ENCODE measurements around the gene HIF1A. TPM values are rescaled to one million over a fixed set of nuclear protein-coding genes. Genes with fewer than 3 reads are reported as not detected.

HIF1A gene
- total and polyA plus RNA-seq, 2 of the 8 experiments (the other 6 are each of a cell fraction or from before 2014, with no cell fraction given), result 54.8 to 175 TPM

- ChIA-PET POLR2A (ENCODE audit: partially characterized antibody) (interaction anchor here (0.9 to 1.9 kb wide), 4 partner anchors 9 to 219 kb away, joined by 3 to 8 read pairs (median 3); partner anchors contain the start of gene HIF1A), CTCF (ENCODE audit: partially characterized antibody) (interaction anchor here (0.9 to 3.6 kb wide), 7 partner anchors 10 to 259 kb away, joined by 3 to 14 read pairs (median 4); no protein-coding TSS in a partner anchor)
- no peak overlapping the region for H4K8ac ChIP-seq (ENCODE audit: extremely low read depth, insufficient read depth, low read length)
- H2BK15ac ChIP-seq (ENCODE audit: low read length), result no peak overlapping the region
- H3K14ac ChIP-seq (ENCODE audit: insufficient read length), result no peak overlapping the region
- no peak overlapping the region for H3K27ac ChIP-seq (ENCODE audit: low read depth, low read length)
- no peak overlapping the region for H3K18ac ChIP-seq (ENCODE audit: extremely low read depth, low read length)
- FAIRE-seq, result no peak
- no peak overlapping the region for H3K56ac ChIP-seq (replicated peaks; ENCODE audit: insufficient read length, low read depth, low read length)
- no peaks in the 10 kb centered on the region; the same call in 1 of the 2 replicates for H3K23me2 ChIP-seq (ENCODE audit: low read depth, low read length)
- H3K4me1 ChIP-seq (replicated peaks in 1 of 4; ENCODE audit: control insufficient read depth in 3 of 4, insufficient read depth in 4 of 4, low read length in 3 of 4), result peaks cover 2 to 9% (median 4%) of the 10 kb centered on the region in 4 experiments; a peak in 5 of 7 replicates
- no peak overlapping the region for H2BK5ac ChIP-seq (ENCODE audit: low read depth, low read length)
- H3K9ac ChIP-seq (replicated peaks in 1 of 4; ENCODE audit: extremely low read depth in 1 of 4, low read depth in 3 of 4, low read length in 3 of 4), result no peak overlapping the region
- no peak overlapping the region for H2AK5ac ChIP-seq (ENCODE audit: low read depth, low read length)
- no peak overlapping the region for H3K4me2 ChIP-seq (ENCODE audit: insufficient read depth in 1 of 2, low read depth in 2 of 2, low read length in 2 of 2)
- H4K5ac ChIP-seq (ENCODE audit: insufficient read length, low read depth, low read length), result no peak overlapping the region
- peaks cover 13 to 95% of the 10 kb centered on the region in 2 experiments for H3K79me2 ChIP-seq (ENCODE audit: control insufficient read depth in 1 of 2, insufficient read depth in 2 of 2, low read length in 2 of 2)
- H4K91ac ChIP-seq (replicated peaks; ENCODE audit: insufficient read length, low read length), result no peak overlapping the region
- H4K20me1 ChIP-seq (replicated peaks in 1 of 2; ENCODE audit: control insufficient read depth in 1 of 2, insufficient read depth in 2 of 2, low read length in 2 of 2), result peaks cover 18 to 22% of the 10 kb centered on the region in 2 experiments
- no peak overlapping the region for H3K4ac ChIP-seq (replicated peaks; ENCODE audit: insufficient read length, low read depth, low read length)
- H3K36me3 ChIP-seq (ENCODE audit: control insufficient read depth in 2 of 4, insufficient read depth in 4 of 4, low read length in 3 of 4), result peaks cover 0 to 46% (median 18%) of the 10 kb centered on the region in 4 experiments; a peak in 6 of 8 replicates
- no peak for DNase-seq (ENCODE audit: low read depth in 1 of 2, low spot score in 2 of 2)
- no peak overlapping the region for H2BK12ac ChIP-seq (ENCODE audit: low read depth, low read length)
- 89 to 90% methylated on average over 1 to 9 of the region's 9 CpGs for WGBS, 2 experiments (ENCODE audit: extremely low coverage in 1 of 2, insufficient coverage in 1 of 2, insufficient read length in 1 of 2, insufficient replicate concordance in 2 of 2, low coverage in 1 of 2, low lambda C conversion rate in 2 of 2, missing lambda C conversion rate in 1 of 2)
- H2BK20ac ChIP-seq (ENCODE audit: low read length), result no peak overlapping the region
- no peak overlapping the region for H3K23ac ChIP-seq (ENCODE audit: insufficient read length)
- H3K79me1 ChIP-seq (ENCODE audit: low read depth, low read length), result no peaks in the 10 kb centered on the region
- no peak overlapping the region for H2BK120ac ChIP-seq (replicated peaks; ENCODE audit: low read depth, low read length)
- no peak overlapping the region for H3K4me3 ChIP-seq (ENCODE audit: extremely low read depth in 1 of 4, insufficient read depth in 2 of 4, low read depth in 3 of 4, low read length in 4 of 4)
- no peak overlapping the region for H2AFZ ChIP-seq (ENCODE audit: low read length)
- H3K9me3 ChIP-seq (ENCODE audit: insufficient read depth in 2 of 2, low read depth in 1 of 2, low read length in 1 of 2), result no peaks in the 10 kb centered on the region
- no peaks in the 10 kb centered on the region for H3K27me3 ChIP-seq (replicated peaks in 1 of 4; ENCODE audit: control insufficient read depth in 3 of 4, extremely low read depth in 1 of 4, insufficient read depth in 3 of 4, low read length in 3 of 4)
- TF ChIP-seq GTF2F1 (IDR thresholded peaks at IDR 0.05; ENCODE audit: borderline replicate concordance, low read depth, low read length), result no peak
- no peak for TF ChIP-seq BRCA1 (IDR thresholded peaks at IDR 0.05; ENCODE audit: low read depth, low read length)
- TF ChIP-seq NANOG (IDR thresholded peaks at IDR 0.05; ENCODE audit: insufficient read depth, low read depth, low read length, poor library complexity, severe bottlenecking), result no peak
- TF ChIP-seq SP4 (IDR thresholded peaks at IDR 0.05; ENCODE audit: low read length), result no peak
- no peak for TF ChIP-seq TAF7 (optimal IDR thresholded peaks at IDR 0.05; ENCODE audit: borderline replicate concordance, low read depth, low read length)
- no peak for TF ChIP-seq CBX5 (IDR thresholded peaks at IDR 0.05; ENCODE audit: low read depth, low read length)
- TF ChIP-seq CTCF (IDR thresholded peaks at IDR 0.05; ENCODE audit: control extremely low read depth in 1 of 3, insufficient read depth in 1 of 3, low read depth in 1 of 3, low read length in 3 of 3), result no peak
- no peak for TF ChIP-seq RAD21 (IDR thresholded peaks at IDR 0.05 in 1 of 2, conservative IDR thresholded peaks at IDR 0.05 in 1 of 2; ENCODE audit: low read depth in 2 of 2, low read length in 2 of 2)
- TF ChIP-seq MAX (IDR thresholded peaks at IDR 0.05), result no peak
- TF ChIP-seq ASH2L (IDR thresholded peaks at IDR 0.05; ENCODE audit: low read length), result no peak
- no peak for TF ChIP-seq TCF12 (IDR thresholded peaks at IDR 0.05; ENCODE audit: low read depth, low read length)
Measured at GRCh38 chr14:61720294-61720661, 25.0 kb downstream of the HIF1A start.
